Activated naive CD8-positive, alpha-beta T cell treated with anti-CD3 and anti-CD28 coated beads, Interleukin-2, amount 10 ng/mL, durations not matched to agents 7 days and 5 days (primary cell): Measurements from ENCODE around the gene ZP3. TPM values are rescaled to one million over a fixed set of nuclear protein-coding genes. Genes with fewer than 3 reads are reported as not detected.
"Not testable (repeated sequence)": the region's sequence is repeated elsewhere in the genome, so short reads cannot be mapped to it uniquely, and the experiment has no call there.

ENCODE experiments used
- ATAC-seq: fragments of 150-1000 bp; cut with Tn5 transposase; one replicate; pipeline ENCODE4 v1.10.0; 2021; ENCODE audit warnings: low read depth, moderate library complexity
- POLR2A ChIA-PET: fragments of 350-600 bp; sonication (Branson Sonifier 250); formaldehyde crosslinking; loops from one replicate; lab custom pipeline; 2021; ENCODE audit warnings: antibody characterized with exemption; lab: Charles Lee
- DNase-seq: peaks from one replicate; pipeline ENCODE4 v3.0.0; 2021
- H3K27ac Mint-ChIP-seq: one replicate; pipeline ENCODE4 v1.8.0; 2022; ENCODE audit warnings: mild to moderate bottlenecking, mixed read lengths
- H3K27me3 Mint-ChIP-seq: one replicate; pipeline ENCODE4 v1.8.0; 2022; ENCODE audit warnings: mild to moderate bottlenecking, moderate library complexity, mixed read lengths
- H3K36me3 Mint-ChIP-seq: one replicate; pipeline ENCODE4 v1.8.0; 2021; ENCODE audit warnings: mild to moderate bottlenecking, mixed read lengths
- H3K4me1 Mint-ChIP-seq: one replicate; pipeline ENCODE4 v1.8.0; 2021; ENCODE audit warnings: mixed read lengths
- H3K4me3 Mint-ChIP-seq: one replicate; pipeline ENCODE4 v1.8.0; 2022; ENCODE audit warnings: mild to moderate bottlenecking, moderate library complexity, mixed read lengths
- H3K9me3 Mint-ChIP-seq: one replicate; pipeline ENCODE4 v1.8.0; 2021; ENCODE audit warnings: mixed read lengths
- total RNA-seq, 2 experiments: library from RNA; stranded (reverse); gene quantifications; one replicate each; pipeline ENCODE4 v1.2.3, GENCODE V29; 2021

Gene ZP3
- 1 to 10 TPM in 1 of 2 experiments, under 1 TPM in 1; 0.80 to 1.3 TPM for total RNA-seq

DNA sequence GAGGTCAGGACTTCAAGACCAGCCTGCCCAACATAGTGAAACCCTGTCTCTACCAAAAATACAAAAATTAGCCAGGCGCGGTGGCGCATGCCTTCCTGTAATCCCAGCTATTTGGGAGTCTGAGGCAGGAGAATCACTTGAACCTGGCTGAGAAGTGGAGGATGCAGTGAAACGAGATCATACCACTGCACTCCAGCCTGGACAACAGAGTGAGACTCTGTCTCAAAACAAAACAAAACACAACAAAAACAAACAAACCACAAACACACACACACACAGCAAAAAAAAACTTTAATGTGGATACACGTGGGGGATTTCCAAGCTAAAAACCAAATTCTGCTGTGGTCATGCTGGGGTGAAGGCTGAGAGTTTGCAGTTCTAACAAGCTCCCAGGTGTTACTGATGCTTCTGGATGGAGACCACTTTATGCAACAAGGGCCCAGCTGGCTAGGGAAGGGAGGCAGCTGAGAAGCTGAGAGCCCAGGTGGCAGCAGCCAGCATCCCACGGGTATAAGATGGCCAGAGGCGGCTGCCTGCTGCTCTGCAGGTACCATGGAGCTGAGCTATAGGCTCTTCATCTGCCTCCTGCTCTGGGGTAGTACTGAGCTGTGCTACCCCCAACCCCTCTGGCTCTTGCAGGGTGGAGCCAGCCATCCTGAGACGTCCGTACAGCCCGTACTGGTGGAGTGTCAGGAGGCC, at the start of gene ZP3:
TSS of gene ZP3 (plus strand) at position 538 of the 699 bp plus-strand sequence. CDS start at position 553, 15 bp downstream.
- Mint-ChIP-seq H3K4me1 (peaks cover 3% of the 10 kb centered on the region), H3K27ac (no peak within 1 kb of the TSS), H3K27me3 (peaks cover 8% of the 10 kb centered on the region), H3K36me3 (no peaks in the 10 kb centered on the region), H3K4me3 (no peak within 1 kb of the TSS), H3K9me3 (no peaks in the 10 kb centered on the region)
- ATAC-seq (no peak), DNase-seq (no peak)
- POLR2A ChIA-PET, result interaction anchor here (0.7 to 1.0 kb wide), 2 partner anchors 23 to 60 kb away, joined by 3 read pairs; no protein-coding TSS in a partner anchor

DNA sequence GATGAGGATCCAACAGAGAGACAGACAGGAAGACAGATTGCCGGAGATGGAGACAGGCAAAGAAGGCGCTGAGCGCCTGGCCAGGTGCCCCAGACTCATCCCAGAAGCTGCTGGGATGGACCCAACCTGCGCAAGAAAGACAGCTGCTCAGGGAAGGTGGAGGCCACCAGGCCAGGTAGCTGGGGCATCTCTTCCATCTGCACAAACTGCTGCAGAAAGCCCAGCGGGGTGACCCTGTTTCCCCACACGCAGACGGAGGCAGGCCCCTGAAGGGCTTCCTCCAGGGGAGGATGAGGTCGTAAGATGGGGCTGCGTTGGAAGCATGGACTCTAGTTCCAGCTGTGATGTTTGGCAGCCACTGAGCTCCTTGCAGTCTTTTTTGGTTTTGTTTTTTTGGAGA, 49.5 kb upstream of the ZP3 start:
- POLR2A ChIA-PET, result no interaction called here

DNA sequence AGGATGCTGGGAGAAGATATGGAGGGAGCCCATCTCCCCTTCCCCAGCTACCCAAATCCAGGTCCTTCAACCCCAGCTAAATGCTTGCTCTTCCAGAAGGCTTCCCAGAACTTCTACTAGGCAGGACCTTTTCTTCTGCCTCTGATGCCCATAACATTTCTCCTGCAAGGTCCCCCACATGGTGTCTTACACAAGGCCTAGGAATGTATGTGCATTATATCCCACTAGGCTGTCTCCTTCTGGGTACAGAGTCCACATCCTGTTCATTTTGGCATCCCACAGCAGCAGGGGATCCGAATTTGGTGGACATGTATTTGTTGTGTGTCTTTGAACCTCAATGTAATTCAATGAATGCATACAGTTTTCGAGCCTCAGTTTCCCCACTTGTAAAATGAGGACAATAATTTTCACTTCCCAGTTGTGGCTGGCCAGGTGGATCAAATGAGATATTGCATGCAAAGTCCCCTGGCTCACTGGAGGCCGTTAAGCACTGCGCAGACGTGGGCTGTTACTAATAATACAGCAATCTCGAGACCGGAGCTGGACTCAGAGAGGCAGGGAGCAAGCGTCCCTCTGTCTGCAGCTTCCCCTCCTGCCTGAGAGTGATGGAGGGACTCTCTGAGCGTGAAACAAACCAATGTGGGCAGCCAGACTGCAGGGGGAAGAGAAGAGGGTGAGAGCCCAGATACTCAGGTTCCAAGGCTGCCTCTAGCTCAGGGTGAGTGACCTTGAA, 47.4 kb upstream of the ZP3 start:
- ATAC-seq, result no peak
- POLR2A ChIA-PET, result interaction anchor here (1.4 kb wide), 1 partner anchor 18 kb away, joined by 4 read pairs; the partner anchor contains the start of gene YWHAG
- no peaks in the 10 kb centered on the region for H3K36me3 Mint-ChIP-seq
- no peak overlapping the region for H3K4me3 Mint-ChIP-seq
- no peak for DNase-seq
- H3K27me3 Mint-ChIP-seq, result peaks cover 16% of the 10 kb centered on the region
- H3K9me3 Mint-ChIP-seq, result no peaks in the 10 kb centered on the region
- H3K4me1 Mint-ChIP-seq, result peaks cover 2% of the 10 kb centered on the region
- H3K27ac Mint-ChIP-seq, result no peak overlapping the region

More for the DNA sequence above, 49.5 kb upstream of the ZP3 start:
- H3K4me1 Mint-ChIP-seq, result peaks cover under 1% of the 10 kb centered on the region
- DNase-seq (no peak), ATAC-seq (no peak)
- no peaks in the 10 kb centered on the region for H3K36me3 Mint-ChIP-seq
- no peak overlapping the region for H3K4me3 Mint-ChIP-seq
- H3K27me3 Mint-ChIP-seq, result peaks cover 18% of the 10 kb centered on the region
- H3K27ac Mint-ChIP-seq, result no peak overlapping the region
- no peaks in the 10 kb centered on the region for H3K9me3 Mint-ChIP-seq

DNA sequence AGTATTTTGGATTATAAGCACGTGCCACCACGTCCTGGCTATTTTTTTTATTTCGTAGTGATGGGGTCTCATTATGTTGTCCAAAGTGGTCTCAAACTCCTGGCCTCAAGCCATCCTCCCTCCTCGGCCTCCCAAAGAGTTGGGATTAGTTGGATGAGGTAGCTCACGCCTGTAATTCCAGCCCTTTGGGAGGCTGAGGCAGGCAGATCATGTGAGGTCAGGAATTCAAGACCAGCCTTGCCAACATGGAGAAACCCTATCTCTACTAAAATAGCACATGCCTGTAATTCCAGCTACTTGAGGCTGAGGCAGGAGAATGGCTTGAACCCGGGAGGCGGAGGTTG, 44.2 kb upstream of the ZP3 start:
- Mint-ChIP-seq H3K27ac (peak overlapping the region; percentile 54), H3K4me3 (peak overlapping the region; percentile 80), H3K9me3 (no peaks in the 10 kb centered on the region), H3K4me1 (peaks cover 2% of the 10 kb centered on the region), H3K36me3 (no peaks in the 10 kb centered on the region), H3K27me3 (peaks cover 2% of the 10 kb centered on the region)
- POLR2A ChIA-PET, result no interaction called here
- DNase-seq, result no peak
- ATAC-seq, result no peak

DNA sequence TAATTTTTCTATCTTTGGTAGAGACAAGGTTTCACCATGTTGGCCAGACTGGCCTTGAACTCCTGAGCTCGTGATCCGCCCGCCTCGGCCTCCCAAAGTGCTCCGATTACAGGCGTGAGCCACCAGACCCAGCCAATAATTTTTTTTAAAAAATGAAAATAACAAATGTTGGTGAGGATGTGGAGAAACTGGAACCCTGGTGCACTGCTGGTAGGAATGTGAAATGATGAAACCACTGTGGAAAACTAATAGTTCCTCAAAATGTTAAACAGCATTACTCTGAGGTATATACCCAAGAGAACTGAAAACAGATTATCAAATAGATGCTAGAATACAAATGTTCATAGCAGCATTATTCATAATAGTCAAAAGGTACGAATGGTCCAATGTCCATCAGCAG, 42.9 kb upstream of the ZP3 start:
- H3K4me3 Mint-ChIP-seq, result no peak overlapping the region
- no peaks in the 10 kb centered on the region for H3K36me3 Mint-ChIP-seq
- DNase-seq (no peak), ATAC-seq (no peak)
- POLR2A ChIA-PET, result interaction anchor here (0.9 kb wide), 1 partner anchor 15 kb away, joined by 5 read pairs; no protein-coding TSS in a partner anchor
- H3K9me3 Mint-ChIP-seq, result no peaks in the 10 kb centered on the region
- no peak overlapping the region for H3K27ac Mint-ChIP-seq
- peaks cover 2% of the 10 kb centered on the region for H3K4me1 Mint-ChIP-seq
- peaks cover 2% of the 10 kb centered on the region for H3K27me3 Mint-ChIP-seq

DNA sequence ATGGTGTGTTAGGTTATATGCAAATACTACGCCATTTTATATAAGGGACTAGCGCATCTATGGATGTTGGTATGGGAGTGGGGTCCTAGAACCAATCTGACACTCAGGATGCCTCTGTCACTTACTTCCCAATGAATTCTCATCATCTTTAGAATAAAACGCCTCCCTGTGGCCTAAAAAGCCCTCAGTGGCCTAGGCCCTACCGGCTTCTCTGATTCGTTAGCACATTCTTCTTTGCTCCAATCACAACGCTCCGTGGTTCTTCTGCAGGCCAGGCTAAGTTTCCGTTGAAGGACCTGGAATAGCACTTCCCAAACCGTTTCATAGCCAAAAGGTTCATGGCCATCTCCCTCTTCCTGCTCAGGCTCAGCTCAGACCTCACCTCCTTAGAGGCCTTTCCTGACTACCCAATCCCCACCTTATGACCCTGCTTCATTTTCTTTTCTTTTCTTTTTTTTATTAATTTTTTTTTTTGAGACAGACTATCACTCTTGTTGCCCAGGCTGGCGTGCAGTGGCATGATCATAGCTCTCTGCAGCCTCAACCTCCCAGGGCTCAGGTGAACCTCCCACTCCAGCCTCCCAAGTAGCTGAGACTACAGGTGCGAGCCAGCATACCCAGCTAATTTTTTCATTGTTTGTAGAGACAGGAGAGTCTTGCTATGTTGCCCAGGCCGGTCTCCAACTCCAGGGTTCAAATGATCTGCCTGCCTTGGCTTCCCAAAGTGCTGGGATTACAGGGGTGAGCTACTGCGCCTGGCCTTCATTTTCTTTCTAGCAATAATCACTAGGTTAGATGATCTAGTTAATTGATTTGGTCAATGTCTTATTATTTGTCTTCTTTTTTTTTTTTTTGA, 41.4 kb upstream of the ZP3 start:
- Mint-ChIP-seq H3K27ac (no peak overlapping the region), H3K4me3 (no peak overlapping the region), H3K27me3 (no peaks in the 10 kb centered on the region), H3K9me3 (no peaks in the 10 kb centered on the region), H3K36me3 (no peaks in the 10 kb centered on the region), H3K4me1 (peaks cover 2% of the 10 kb centered on the region)
- ATAC-seq, result no peak
- no peak for DNase-seq
- POLR2A ChIA-PET, result interaction anchor here (0.5 kb wide), 1 partner anchor 24 kb away, joined by 5 read pairs; no protein-coding TSS in a partner anchor

DNA sequence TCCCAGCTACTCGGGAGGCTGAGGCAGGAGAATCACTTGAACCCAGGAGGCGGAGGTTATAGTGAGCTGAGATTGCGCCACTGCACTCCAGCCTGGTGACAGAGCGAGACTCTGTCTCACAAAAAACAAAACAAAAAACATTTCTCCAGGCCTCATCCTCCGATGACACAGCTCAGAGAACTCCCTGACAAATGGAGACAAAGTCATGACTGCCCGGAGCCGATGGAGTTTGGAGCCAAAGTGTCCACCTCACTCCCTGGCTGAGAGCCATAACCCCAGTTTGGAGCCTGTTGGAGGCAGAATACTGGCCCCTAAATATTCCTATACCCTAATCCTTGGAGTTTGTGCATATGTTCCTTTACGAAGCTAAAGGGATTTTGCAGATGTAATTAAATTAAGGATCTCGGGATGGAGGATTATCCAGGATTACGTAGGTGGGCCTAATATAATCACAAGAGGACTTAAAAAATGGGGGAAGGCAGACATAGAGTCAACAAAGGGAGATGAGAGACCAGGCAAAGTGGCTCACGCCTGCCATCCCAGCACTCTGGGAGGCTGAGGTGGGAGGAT, 38.0 kb upstream of the ZP3 start:
- POLR2A ChIA-PET, result interaction anchor here (0.8 kb wide), 1 partner anchor 28 kb away, joined by 4 read pairs; the partner anchor contains the start of gene YWHAG
- DNase-seq (no peak), ATAC-seq (no peak)
- Mint-ChIP-seq H3K9me3 (no peaks in the 10 kb centered on the region), H3K36me3 (no peaks in the 10 kb centered on the region), H3K27me3 (no peaks in the 10 kb centered on the region), H3K27ac (no peak overlapping the region), H3K4me3 (no peak overlapping the region), H3K4me1 (peaks cover 3% of the 10 kb centered on the region)

DNA sequence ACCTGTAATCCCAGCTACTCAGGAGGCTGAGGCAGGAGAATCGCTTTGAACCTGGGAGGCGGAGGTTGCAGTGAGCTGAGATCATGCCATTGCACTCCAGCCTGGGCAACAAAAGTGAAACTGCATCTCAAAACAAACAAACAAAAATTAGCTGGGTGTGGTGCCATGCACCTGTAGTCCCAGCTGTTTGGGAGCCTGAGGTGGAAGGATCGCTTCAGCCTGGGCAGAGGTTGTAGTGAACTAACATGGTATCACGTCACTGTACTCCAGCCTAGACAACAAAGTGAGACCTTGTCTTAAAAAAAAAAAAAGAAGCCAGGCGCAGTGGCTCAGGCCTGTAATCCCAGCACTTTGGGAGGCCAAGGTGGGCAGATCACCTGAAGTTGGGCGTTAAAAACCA, 37.0 kb upstream of the ZP3 start:
- H3K36me3 Mint-ChIP-seq, H3K27me3 Mint-ChIP-seq, H3K9me3 Mint-ChIP-seq, H3K4me3 Mint-ChIP-seq, H3K27ac Mint-ChIP-seq, H3K4me1 Mint-ChIP-seq, POLR2A ChIA-PET, DNase-seq, ATAC-seq: not testable (repeated sequence)

DNA sequence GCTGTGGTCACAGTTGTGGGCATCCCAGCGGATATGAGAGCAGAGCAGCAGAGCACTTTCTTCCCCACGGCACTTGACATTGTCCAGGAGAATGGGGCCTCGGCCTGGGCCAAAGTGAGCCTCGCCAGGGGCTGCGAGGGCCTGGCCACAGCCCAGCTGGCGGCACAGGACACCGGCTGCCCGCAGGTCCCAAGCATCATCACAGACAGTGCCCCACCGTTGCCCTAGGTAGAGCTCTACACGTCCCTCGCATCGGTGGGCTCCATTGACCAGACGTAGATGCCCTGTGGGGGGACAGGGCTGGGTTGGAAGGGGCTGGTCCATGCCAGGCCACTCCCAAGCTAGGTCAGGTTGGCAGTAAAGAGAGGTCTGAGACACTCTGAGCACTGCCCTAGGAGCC, 34.7 kb upstream of the ZP3 start:
- DNase-seq (no peak), ATAC-seq (no peak)
- Mint-ChIP-seq H3K27me3 (no peaks in the 10 kb centered on the region), H3K9me3 (no peaks in the 10 kb centered on the region), H3K4me3 (no peak overlapping the region), H3K36me3 (no peaks in the 10 kb centered on the region), H3K27ac (no peak overlapping the region), H3K4me1 (peaks cover 7% of the 10 kb centered on the region)
- POLR2A ChIA-PET, result no interaction called here

DNA sequence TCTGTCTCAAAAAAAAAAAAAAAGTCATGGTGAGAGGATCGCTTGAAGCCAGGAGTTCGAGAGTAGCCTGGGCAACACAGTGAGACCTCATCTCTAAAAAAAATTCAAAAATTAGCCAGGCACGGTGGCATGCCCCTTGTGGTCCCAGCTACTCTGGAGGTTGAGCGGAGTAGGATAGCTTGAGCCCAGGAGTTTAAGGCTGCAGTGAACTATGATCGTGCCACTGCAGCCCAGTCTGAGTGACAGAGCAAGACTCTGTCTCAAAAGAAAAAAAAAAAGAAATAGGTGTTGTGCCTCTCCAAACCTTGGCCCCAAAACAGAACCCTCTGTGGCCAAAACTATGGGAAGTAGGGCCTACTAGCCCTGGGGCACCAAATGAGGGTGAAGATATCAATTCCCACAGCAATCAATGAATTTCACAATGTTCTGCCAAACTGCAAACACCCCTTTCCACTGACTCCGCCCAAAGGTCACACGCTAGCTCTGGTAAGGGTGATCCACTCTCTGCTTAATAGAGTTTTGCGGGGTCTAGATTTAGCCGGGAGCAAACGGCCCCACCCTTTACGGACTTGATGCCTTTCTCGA, 32.1 kb upstream of the ZP3 start:
- DNase-seq (no peak), ATAC-seq (peak; percentile 10)
- H3K4me3 Mint-ChIP-seq, result peak overlapping the region; percentile 87
- no peaks in the 10 kb centered on the region for H3K9me3 Mint-ChIP-seq
- H3K4me1 Mint-ChIP-seq, result peaks cover 11% of the 10 kb centered on the region
- peak overlapping the region; percentile 98 for H3K27ac Mint-ChIP-seq
- POLR2A ChIA-PET, result interaction anchor here (0.9 to 1.7 kb wide), 3 partner anchors 28 to 35 kb away, joined by 3 to 10 read pairs (median 6); partner anchors contain the start of gene YWHAG
- no peaks in the 10 kb centered on the region for H3K27me3 Mint-ChIP-seq
- H3K36me3 Mint-ChIP-seq, result no peaks in the 10 kb centered on the region

DNA sequence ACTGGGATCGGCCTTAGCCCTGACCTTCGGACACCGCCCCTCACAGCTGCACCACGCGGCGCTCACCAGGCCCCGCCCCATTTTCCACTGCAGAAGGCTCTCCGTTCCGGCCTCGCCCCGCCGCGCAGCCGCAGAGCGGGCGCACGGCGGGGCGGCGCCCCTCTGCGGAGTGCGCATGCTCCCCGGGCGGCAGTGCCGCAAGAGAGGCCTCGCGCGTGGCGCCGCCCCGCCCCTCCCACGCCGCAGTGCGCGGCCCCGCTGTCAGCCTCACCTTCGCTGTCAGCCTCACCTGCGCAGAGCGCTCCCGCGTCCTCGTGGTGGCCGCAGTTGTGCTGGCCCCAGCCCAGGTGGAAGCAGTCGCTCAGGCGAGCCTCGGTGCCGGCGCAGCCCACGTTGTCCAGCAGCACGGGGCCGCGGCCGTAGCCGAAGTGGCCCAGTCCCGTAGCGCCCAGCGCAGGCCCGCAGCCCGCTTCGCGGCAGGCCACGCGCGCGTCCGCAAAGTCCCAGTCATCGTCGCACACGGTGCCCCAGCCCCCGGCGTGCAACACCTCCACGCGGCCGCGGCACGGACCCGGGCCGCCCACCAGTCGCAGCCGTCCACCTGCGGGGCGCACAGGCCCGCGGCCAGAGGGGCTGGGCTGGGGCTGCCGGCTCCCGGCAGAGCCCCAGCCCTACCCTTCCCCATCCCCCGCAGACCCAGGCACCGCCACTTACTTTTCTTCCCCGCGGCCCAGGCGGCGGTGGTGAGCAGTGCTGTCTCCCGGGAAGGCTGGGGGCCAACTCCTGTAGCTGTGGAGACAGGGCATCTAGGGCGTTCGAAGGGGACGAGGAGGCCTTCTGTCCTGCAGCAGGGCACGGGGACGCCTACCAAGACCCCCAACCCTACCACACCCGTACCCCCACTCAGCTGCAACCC, 31.4 kb upstream of the ZP3 start:
- H3K27me3 Mint-ChIP-seq, result no peaks in the 10 kb centered on the region
- ATAC-seq, result peak; percentile 86
- H3K36me3 Mint-ChIP-seq, result no peaks in the 10 kb centered on the region
- no peaks in the 10 kb centered on the region for H3K9me3 Mint-ChIP-seq
- peak overlapping the region; percentile 87 for H3K4me3 Mint-ChIP-seq
- peak overlapping the region; percentile 98 for H3K27ac Mint-ChIP-seq
- peaks cover 15% of the 10 kb centered on the region for H3K4me1 Mint-ChIP-seq
- peak; percentile 97 for DNase-seq
- POLR2A ChIA-PET, result interaction anchor here (0.6 to 1.7 kb wide), 6 partner anchors 25 to 75 kb away, joined by 3 to 10 read pairs (median 4); partner anchors contain the start of gene YWHAG

DNA sequence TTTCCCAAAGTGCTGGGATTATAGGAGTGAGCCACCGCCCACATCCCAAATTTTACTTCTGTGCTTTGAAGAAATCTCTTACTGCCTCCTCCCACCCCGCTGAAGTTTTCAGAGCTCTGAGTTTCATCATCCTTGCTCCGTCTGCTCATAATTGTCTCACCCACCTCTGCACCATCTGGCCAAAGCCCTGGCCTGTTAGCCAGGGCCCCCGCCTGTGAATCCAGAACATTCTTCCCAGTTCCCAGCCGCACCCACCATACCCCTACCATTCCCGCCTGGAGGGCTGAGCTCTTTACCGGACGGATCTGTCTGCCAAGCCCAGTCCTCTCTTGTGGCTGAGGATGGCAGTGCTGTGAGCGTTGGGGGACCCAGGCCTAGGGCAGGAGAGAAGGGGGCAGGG, 29.8 kb upstream of the ZP3 start:
- no peak for ATAC-seq
- H3K4me3 Mint-ChIP-seq, result no peak overlapping the region
- H3K4me1 Mint-ChIP-seq, result peaks cover 12% of the 10 kb centered on the region
- no peak for DNase-seq
- POLR2A ChIA-PET, result no interaction called here
- H3K27me3 Mint-ChIP-seq, result no peaks in the 10 kb centered on the region
- H3K27ac Mint-ChIP-seq, result no peak overlapping the region
- no peaks in the 10 kb centered on the region for H3K36me3 Mint-ChIP-seq
- H3K9me3 Mint-ChIP-seq, result no peaks in the 10 kb centered on the region
